Naive thymus-derived CD8-positive, alpha-beta T cell (primary cell): ENCODE data around the gene RWDD1. TPM values are rescaled to one million over a fixed set of nuclear protein-coding genes. Genes with fewer than 3 reads are reported as not detected.

ENCODE experiments used
- ATAC-seq, 2 donors: fragments of 150-1000 bp; cut with Tn5 transposase in 1 of 2; sonication (Bioruptor Pico), chemical (Tn5 transposase) in 1 of 2; 1 replicate in 1 of 2; 2 replicates in 1 of 2; pipeline ENCODE4 v1.10.0; 2021; ENCODE audit warnings: mild to moderate bottlenecking in 2 of 2, moderate library complexity in 2 of 2
- POLR2A ChIA-PET: fragments of 350-600 bp; sonication (Branson Sonifier 250); formaldehyde crosslinking; loops from one replicate; lab custom pipeline; 2021; ENCODE audit warnings: antibody characterized with exemption; lab: Charles Lee
- DNase-seq, 10 donors: peaks; one replicate each; pipeline versions ENCODE4 v3.0.0 to v3.0.0-alpha.2; 2020 to 2022
- H3K27ac Mint-ChIP-seq, 10 donors: one replicate each; pipeline ENCODE4 v1.8.0; 2020 to 2022; ENCODE audit warnings: mild to moderate bottlenecking in 10 of 10, mixed read lengths in 10 of 10, moderate library complexity in 4 of 10, inconsistent platforms in 1 of 10
- H3K27me3 Mint-ChIP-seq, 5 donors: one replicate each; pipeline ENCODE4 v1.8.0; 2021 to 2022; ENCODE audit warnings: mixed read lengths in 5 of 5
- H3K36me3 Mint-ChIP-seq, 3 donors: one replicate each; pipeline ENCODE4 v1.8.0; 2020 to 2022; ENCODE audit warnings: mixed read lengths in 3 of 3, mild to moderate bottlenecking in 2 of 3, inconsistent platforms in 1 of 3
- H3K4me1 Mint-ChIP-seq, 4 donors: one replicate each; pipeline ENCODE4 v1.8.0; 2021 to 2022; ENCODE audit warnings: mixed read lengths in 4 of 4
- H3K4me3 Mint-ChIP-seq, 10 donors: one replicate each; pipeline ENCODE4 v1.8.0; 2020 to 2022; ENCODE audit warnings: mild to moderate bottlenecking in 10 of 10, mixed read lengths in 10 of 10, moderate library complexity in 6 of 10, inconsistent platforms in 1 of 10
- H3K9me3 Mint-ChIP-seq, 9 donors: one replicate each; pipeline ENCODE4 v1.8.0; 2020 to 2022; ENCODE audit warnings: mixed read lengths in 9 of 9, mild to moderate bottlenecking in 3 of 9, inconsistent platforms in 1 of 9, moderate library complexity in 1 of 9
- polyA plus RNA-seq, 3 donors: library from polyadenylated mRNA; unstranded; fragments of 300-500 nt; fragmentation: Illumina TruSeq; gene quantifications; one replicate each; pipeline ENCODE4 v1.2.3, GENCODE V29; 2021
- total RNA-seq, 8 experiments: library from RNA in 2 of 8; stranded (reverse) in 2 of 8; gene quantifications; one replicate each; pipeline ENCODE4 v1.2.3 and lab custom pipeline; 2021 to 2026

RWDD1 gene
- total and polyA plus RNA-seq, 5 experiments from 2014 or later = 38.0 to 89.3 (median 55.7) TPM

GRCh38 chr6:116625872-116626271 lies 54.6 kb downstream of the RWDD1 start:
- H3K4me3 Mint-ChIP-seq = no peak overlapping the region
- H3K27me3 Mint-ChIP-seq = no peaks in the 10 kb centered on the region
- DNase-seq = no peak
- POLR2A ChIA-PET = no interaction called here
- H3K36me3 Mint-ChIP-seq = peaks cover 0 to 5% (median 2%) of the 10 kb centered on the region in 3 donors
- peaks cover 0 to 1% (median 0%) of the 10 kb centered on the region in 9 donors for H3K9me3 Mint-ChIP-seq
- peaks cover 4 to 12% (median 10%) of the 10 kb centered on the region in 4 donors for H3K4me1 Mint-ChIP-seq
- no peak for ATAC-seq
- H3K27ac Mint-ChIP-seq = no peak overlapping the region

GRCh38 chr6:116629563-116629981 lies 58.3 kb downstream of the RWDD1 start:
- POLR2A ChIA-PET = no interaction called here
- ATAC-seq (no peak), DNase-seq (no peak)
- peaks cover 0 to 1% (median 0%) of the 10 kb centered on the region in 9 donors for H3K9me3 Mint-ChIP-seq
- H3K36me3 Mint-ChIP-seq = peaks cover 12 to 19% (median 13%) of the 10 kb centered on the region in 3 donors
- no peak overlapping the region for H3K4me3 Mint-ChIP-seq
- H3K4me1 Mint-ChIP-seq = peaks cover 6 to 15% (median 12%) of the 10 kb centered on the region in 4 donors
- H3K27me3 Mint-ChIP-seq = no peaks in the 10 kb centered on the region
- peak overlapping the region in 2 of 10 donors; percentile 2 to 10 for H3K27ac Mint-ChIP-seq

GRCh38 chr6:116631379-116631990 lies 60.2 kb downstream of the RWDD1 start:
- Mint-ChIP-seq H3K4me1 (peaks cover 6 to 15% (median 12%) of the 10 kb centered on the region in 4 donors), H3K9me3 (no peaks in the 10 kb centered on the region), H3K27me3 (no peaks in the 10 kb centered on the region), H3K4me3 (no peak overlapping the region), H3K36me3 (peaks cover 16 to 34% (median 17%) of the 10 kb centered on the region in 3 donors), H3K27ac (peak overlapping the region in 1 of 10 donors; percentile 30)
- peak in 1 of 2 donors; percentile 25 for ATAC-seq
- DNase-seq = no peak
- POLR2A ChIA-PET = interaction anchor here (0.7 kb wide), 1 partner anchor 60 kb away, joined by 7 read pairs; the partner anchor contains the start of gene RWDD1

GRCh38 chr6:116633685-116634084 lies 62.4 kb downstream of the RWDD1 start:
- Mint-ChIP-seq H3K36me3 (peaks cover 12 to 43% (median 21%) of the 10 kb centered on the region in 3 donors), H3K27ac (peak overlapping the region in 1 of 10 donors; percentile 31), H3K27me3 (no peaks in the 10 kb centered on the region), H3K4me3 (no peak overlapping the region), H3K9me3 (no peaks in the 10 kb centered on the region), H3K4me1 (peaks cover 4 to 15% (median 12%) of the 10 kb centered on the region in 4 donors)
- POLR2A ChIA-PET = no interaction called here
- ATAC-seq = no peak
- DNase-seq = no peak

Other genes starting within 250 kb of the RWDD1 start
- gene DSE, start 200.6 kb upstream of the RWDD1 start, total RNA-seq = 1 to 10 TPM; 6.4 to 9.3 TPM
- gene DSE, start 200.6 kb upstream of the RWDD1 start, polyA plus RNA-seq = 1 to 10 TPM; 3.9 to 4.9 (median 4.0) TPM
- 1 to 10 TPM; 1.2 to 4.8 TPM for gene CALHM6, start 110.1 kb upstream of the RWDD1 start, total RNA-seq
- gene CALHM6, start 110.1 kb upstream of the RWDD1 start, polyA plus RNA-seq = 10 to 100 TPM in 2 of 3 donors, 1 to 10 TPM in 1; 5.3 to 49.3 (median 13.5) TPM
- gene CALHM5, start 59.9 kb upstream of the RWDD1 start, total RNA-seq = not detected
- gene CALHM5, start 59.9 kb upstream of the RWDD1 start, polyA plus RNA-seq = not detected
- not detected for gene TRAPPC3L, start 25.8 kb upstream of the RWDD1 start, total RNA-seq
- not detected for gene TRAPPC3L, start 25.8 kb upstream of the RWDD1 start, polyA plus RNA-seq
- not detected for gene CALHM4, start 17.8 kb upstream of the RWDD1 start, total RNA-seq
- gene CALHM4, start 17.8 kb upstream of the RWDD1 start, polyA plus RNA-seq = not detected
- 1 to 10 TPM; 1.1 to 1.3 TPM for gene RSPH4A, start 45.0 kb downstream of the RWDD1 start, total RNA-seq
- under 1 TPM in 1 of 3 donors, not detected in 2; 0.13 TPM for gene RSPH4A, start 45.0 kb downstream of the RWDD1 start, polyA plus RNA-seq
- gene ZUP1, start 97.3 kb downstream of the RWDD1 start, total RNA-seq = 10 to 100 TPM; 11.8 to 12.6 TPM
- 1 to 10 TPM; 2.4 to 4.5 (median 4.1) TPM for gene ZUP1, start 97.3 kb downstream of the RWDD1 start, polyA plus RNA-seq
- 10 to 100 TPM; 71.4 to 77.1 TPM for gene KPNA5, start 109.7 kb downstream of the RWDD1 start, total RNA-seq
- gene KPNA5, start 109.7 kb downstream of the RWDD1 start, polyA plus RNA-seq = 10 to 100 TPM; 15.9 to 16.9 (median 15.9) TPM
- not detected for gene FAM162B, start 194.2 kb downstream of the RWDD1 start, total RNA-seq
- not detected for gene FAM162B, start 194.2 kb downstream of the RWDD1 start, polyA plus RNA-seq